GM10248 (cell line): ENCODE results near the gene ANGPT4.
A peak's percentile ranks its signal among the peaks of the same experiment; 100 is the strongest.

Experiments used
- CTCF ChIA-PET: fragments of 300-600 bp; sonication (Branson Sonifier 250); formaldehyde crosslinking; extraction: SDS; loops from one replicate; lab custom pipeline; 2021; ENCODE audit warnings: antibody characterized with exemption; lab: Yijun Ruan, JAX
- POLR2A ChIA-PET: fragments of 350-650 bp; sonication (Branson Sonifier 250); formaldehyde crosslinking; extraction: SDS; loops from one replicate; lab custom pipeline; 2020; ENCODE audit warnings: antibody characterized with exemption; lab: Yijun Ruan, JAX
- DNase-seq: peaks from one replicate; pipeline ENCODE4 v3.0.0; 2012; ENCODE audit errors: extremely low spot score
- CTCF ChIP-seq: IDR thresholded peaks from 2 replicates; pipeline ENCODE4 v1.5.1; 2012; ENCODE audit warnings: mild to moderate bottlenecking, low read depth; ENCODE audit errors: extremely low read depth, missing control alignments, control extremely low read depth

Gene ANGPT4

GRCh38 chr20:958936-959815 is 43.0 kb upstream of the ANGPT4 start:
- TF ChIP-seq CTCF = no peak
- ChIA-PET CTCF (interaction anchor here (0.9 to 7.2 kb wide), 5 partner anchors 14 to 150 kb away, joined by 3 to 231 read pairs (median 7); partner anchors contain the start of gene FAM110A), POLR2A (no interaction called here)
- DNase-seq = no peak

- no peak for TF ChIP-seq CTCF
These were observed 41.4 kb upstream of the ANGPT4 start for GRCh38 chr20:957544-957943.

GRCh38 chr20:956330-956951 is 40.3 kb upstream of the ANGPT4 start:
- DNase-seq = peak; percentile 80
- ChIA-PET POLR2A (no interaction called here), CTCF (interaction anchor here (0.7 to 7.2 kb wide), 57 partner anchors 10 to 344 kb away, joined by 3 to 231 read pairs (median 4); partner anchors contain the start of gene FAM110A)
- peak; percentile 98 for TF ChIP-seq CTCF

More at GRCh38 chr20:957544-957943, 41.4 kb upstream of the ANGPT4 start:
- CTCF ChIA-PET = interaction anchor here (1.2 to 7.2 kb wide), 18 partner anchors 9 to 182 kb away, joined by 3 to 231 read pairs (median 6); partner anchors contain the start of gene FAM110A
- no peak for DNase-seq
- POLR2A ChIA-PET = no interaction called here

- ChIA-PET CTCF (interaction anchor here (0.7 to 7.2 kb wide), 34 partner anchors 10 to 332 kb away, joined by 3 to 231 read pairs (median 5); partner anchors contain the start of gene FAM110A), POLR2A (interaction anchor here (1.1 kb wide), 1 partner anchor 122 kb away, joined by 3 read pairs; no protein-coding TSS in a partner anchor)
- no peak for TF ChIP-seq CTCF
- no peak for DNase-seq
These were observed 39.5 kb upstream of the ANGPT4 start for GRCh38 chr20:955656-956055.

GRCh38 chr20:955111-955510 is 39.0 kb upstream of the ANGPT4 start:
- no peak for DNase-seq
- ChIA-PET CTCF (interaction anchor here (1.0 to 7.2 kb wide), 22 partner anchors 9 to 331 kb away, joined by 3 to 231 read pairs (median 8); partner anchors contain the start of gene FAM110A), POLR2A (interaction anchor here (1.1 kb wide), 1 partner anchor 121 kb away, joined by 3 read pairs; no protein-coding TSS in a partner anchor)
- TF ChIP-seq CTCF = no peak

GRCh38 chr20:953742-954141 is 37.6 kb upstream of the ANGPT4 start:
- CTCF ChIA-PET = interaction anchor here (7.2 kb wide), 1 partner anchor 137 kb away, joined by 231 read pairs; no protein-coding TSS in a partner anchor
- POLR2A ChIA-PET = no interaction called here
- DNase-seq = no peak
- TF ChIP-seq CTCF = no peak
